Endothelial cell of umbilical vein (primary cell): Measurements from ENCODE around the gene LNPEP. TPM values are rescaled to one million over a fixed set of nuclear protein-coding genes. Genes with fewer than 3 reads are reported as not detected.

ENCODE experiments used
- BruUV-seq: library from RNA; stranded (reverse); fragments of 400-500 nt; replicated peaks from 2 replicates; lab custom pipeline; 2021; lab: Mats Ljungman, UMichigan
- CTCF ChIA-PET: fragments of 300-600, 350-600 bp; sonication (Branson Sonifier 250); formaldehyde crosslinking; loops from one replicate; lab custom pipeline; 2021; ENCODE audit warnings: antibody characterized with exemption, inconsistent platforms; lab: Charles Lee
- POLR2A ChIA-PET: fragments of 300-600, 350-600 bp; sonication (Branson Sonifier 250); formaldehyde crosslinking; loops from one replicate; lab custom pipeline; 2021; ENCODE audit warnings: antibody characterized with exemption, inconsistent platforms; lab: Charles Lee
- DNase-seq: peaks from one replicate; pipeline ENCODE4 v3.0.0-alpha.2; 2011; ENCODE audit warnings: low read depth, low spot score
- FAIRE-seq: peaks from 2 replicates; lab custom pipeline; 2011; peaks lifted over from hg19 to GRCh38; lab: Jason Lieb, UNC
- H2AFZ ChIP-seq: 2 replicates; pipeline ENCODE4 v1.6.0; 2012; ENCODE audit warnings: low read depth, low read length, control low read depth, inconsistent platforms
- H3K27ac ChIP-seq: 2 replicates; pipeline ENCODE4 v1.5.1; 2011; ENCODE audit warnings: low read depth, mild to moderate bottlenecking, control low read depth, low read length, moderate library complexity; ENCODE audit not compliant: insufficient read depth
- H3K27me3 ChIP-seq, 2 experiments: 2 replicates each; pipeline versions ENCODE4 v1.6.0 to v1.6.1; 2011; ENCODE audit warnings: low read length in 2 of 2, mixed read lengths in 1 of 2; ENCODE audit not compliant: control insufficient read depth in 2 of 2, insufficient read depth in 2 of 2
- H3K36me3 ChIP-seq, 2 experiments: 2 replicates in 1 of 2; 3 replicates in 1 of 2; pipeline ENCODE4 v1.5.1; 2011; ENCODE audit warnings: low read length in 2 of 2, mild to moderate bottlenecking in 1 of 2, moderate library complexity in 1 of 2; ENCODE audit not compliant: control insufficient read depth in 2 of 2, insufficient read depth in 2 of 2; ENCODE audit errors: extremely low read depth in 1 of 2
- H3K4me1 ChIP-seq: 3 replicates; pipeline ENCODE4 v1.5.1; 2011; ENCODE audit warnings: mild to moderate bottlenecking, low read length; ENCODE audit not compliant: control insufficient read depth, insufficient read depth; ENCODE audit errors: extremely low read depth
- H3K4me2 ChIP-seq: 2 replicates; pipeline ENCODE4 v1.6.1; 2011; ENCODE audit warnings: low read length, control low read depth, mixed read lengths; ENCODE audit not compliant: insufficient read depth
- H3K4me3 ChIP-seq, 3 experiments: fragments of 200-600 bp in 1 of 3; sonication (generic), shearing (Covaris generic) in 1 of 3; replicated peaks in 1 of 3; 2 replicates each; pipeline ENCODE4 v1.5.1; 2011 to 2016; ENCODE audit warnings: control low read depth in 3 of 3, low read length in 3 of 3, mild to moderate bottlenecking in 2 of 3, inconsistent platforms in 1 of 3, low read depth in 1 of 3, moderate library complexity in 1 of 3; ENCODE audit not compliant: insufficient read depth in 1 of 3
- H3K79me2 ChIP-seq: 2 replicates; pipeline ENCODE4 v1.6.0; 2012; ENCODE audit warnings: low read length, inconsistent platforms; ENCODE audit not compliant: control insufficient read depth, insufficient read depth
- H3K9ac ChIP-seq: replicated peaks from 2 replicates; pipeline ENCODE3; 2011; ENCODE audit warnings: low read length, control low read depth; ENCODE audit not compliant: insufficient read depth; ENCODE audit errors: extremely low read depth
- H3K9me1 ChIP-seq: replicated peaks from 3 replicates; pipeline ENCODE4 v1.6.0; 2011; ENCODE audit warnings: mild to moderate bottlenecking, low read length; ENCODE audit not compliant: control insufficient read depth, insufficient read depth; ENCODE audit errors: extremely low read depth
- H3K9me3 ChIP-seq: replicated peaks from 2 replicates; pipeline ENCODE4 v1.5.1; 2012; ENCODE audit warnings: low read length, inconsistent platforms; ENCODE audit not compliant: control insufficient read depth, insufficient read depth
- H4K20me1 ChIP-seq: replicated peaks from 2 replicates; pipeline ENCODE3; 2011; ENCODE audit warnings: mild to moderate bottlenecking, low read length; ENCODE audit not compliant: control insufficient read depth, insufficient read depth; ENCODE audit errors: extremely low read depth
- CTCF ChIP-seq, 2 donors: IDR thresholded peaks; 1 replicate in 1 of 2; 2 replicates in 1 of 2; pipeline ENCODE4 v1.5.1; 2011; ENCODE audit warnings: low read length in 2 of 2, mild to moderate bottlenecking in 2 of 2, moderate library complexity in 2 of 2, control low read depth in 1 of 2, inconsistent platforms in 1 of 2, low read depth in 1 of 2; ENCODE audit not compliant: insufficient read depth in 1 of 2; ENCODE audit errors: extremely low read depth in 1 of 2
- EZH2 ChIP-seq: IDR thresholded peaks from 2 replicates; pipeline ENCODE4 v1.6.1; 2012; ENCODE audit warnings: borderline replicate concordance, low read depth, mild to moderate bottlenecking, moderate library complexity, low read length, inconsistent platforms; ENCODE audit not compliant: severe bottlenecking
- FOS ChIP-seq: IDR thresholded peaks from 2 replicates; pipeline ENCODE4 v1.6.1; 2011; ENCODE audit warnings: mild to moderate bottlenecking, low read length, moderate library complexity, borderline replicate concordance; ENCODE audit not compliant: insufficient read depth
- GATA2 ChIP-seq: IDR thresholded peaks from 2 replicates; pipeline ENCODE4 v1.7.0; 2011; ENCODE audit warnings: low read depth, mild to moderate bottlenecking, moderate library complexity, mixed read lengths, low read length; ENCODE audit not compliant: insufficient read length, insufficient read depth
- JUN ChIP-seq: IDR thresholded peaks from 2 replicates; pipeline ENCODE4 v1.6.1; 2011; ENCODE audit warnings: borderline replicate concordance, low read depth; ENCODE audit not compliant: insufficient read length, insufficient read depth
- MAX ChIP-seq: IDR thresholded peaks from 2 replicates; pipeline ENCODE4 v1.6.1; 2011; ENCODE audit not compliant: insufficient read depth, insufficient read length
- MYC ChIP-seq: IDR thresholded peaks from one replicate; pipeline ENCODE4 v1.6.1; 2011; ENCODE audit warnings: mild to moderate bottlenecking, low read depth, low read length
- POLR2A ChIP-seq: IDR thresholded peaks from 2 replicates; pipeline ENCODE4 v1.6.1; 2012; ENCODE audit warnings: low read depth, mild to moderate bottlenecking, control low read depth, low read length
- POLR2AphosphoS5 ChIP-seq: IDR thresholded peaks from 2 replicates; pipeline ENCODE4 v1.6.1; 2012; ENCODE audit warnings: low read depth, mild to moderate bottlenecking, control low read depth, low read length, moderate library complexity; ENCODE audit not compliant: insufficient read depth
- dilution Hi-C: fragments of 300-500 bp; cut with MboI; formaldehyde crosslinking; loops from one replicate; pipeline ENCODE4 v1.15.0; 2019; ENCODE audit warnings: low sequenced_read_pairs; ENCODE audit not compliant: extremely low pct_ligation_motif_present
- intact Hi-C: fragments of 100-400 bp; cut with micrococcal nuclease; formaldehyde crosslinking; loops from one replicate; pipeline ENCODE4 v1.10.0; 2022
- polyA plus RNA-seq, 4 experiments: library from polyadenylated mRNA; depleted of rRNA in 3 of 4; stranded (reverse) in 3 of 4; unstranded in 1 of 4; fragments of >200 nt; gene quantifications; 2 replicates each; pipeline versions ENCODE4 v1.2.1 to v1.2.3, GENCODE V29; 2011 to 2012; ENCODE audit warnings: missing spikeins in 1 of 4
- total RNA-seq: library from RNA; stranded (reverse); gene quantifications from 2 replicates; pipeline ENCODE4 v1.2.3, GENCODE V29; 2021

The LNPEP gene
- total and polyA plus RNA-seq, 2 donors (not counting 3 experiments of a cell fraction or from before 2014, with no cell fraction given) = 7.0 to 23.5 TPM

- Histone ChIP-seq H3K9me3 (no peaks in the 10 kb centered on the region), H3K4me1 (no peaks in the 10 kb centered on the region), H3K27me3 (no peaks in the 10 kb centered on the region), H2AFZ (no peak overlapping the region), H3K4me3 (no peak overlapping the region), H3K9me1 (no peaks in the 10 kb centered on the region), H3K36me3 (peaks cover 2 to 7% of the 10 kb centered on the region in 2 experiments), H4K20me1 (peaks cover 4% of the 10 kb centered on the region), H3K79me2 (peaks cover 5% of the 10 kb centered on the region), H3K9ac (no peak overlapping the region), H3K27ac (no peak overlapping the region), H3K4me2 (no peak overlapping the region)
- ChIA-PET POLR2A (no interaction called here), CTCF (interaction anchor here (1.1 to 2.1 kb wide), 4 partner anchors 12 to 110 kb away, joined by 3 to 9 read pairs (median 6); no protein-coding TSS in a partner anchor)
- dilution Hi-C loops (no loop called here), intact Hi-C loops (no loop called here)
- TF ChIP-seq FOS = no peak
- no peak for TF ChIP-seq POLR2AphosphoS5
- no peak for TF ChIP-seq GATA2
- TF ChIP-seq MAX = no peak
- TF ChIP-seq POLR2A = no peak
- TF ChIP-seq CTCF (IDR thresholded peaks at IDR 0.05; ENCODE audit: extremely low read depth in 1 of 2, insufficient read depth in 1 of 2, low read depth in 1 of 2, low read length in 2 of 2) = no peak
- TF ChIP-seq MYC = no peak
- no peak for TF ChIP-seq EZH2
- no peak for TF ChIP-seq JUN
- no TSS peak for BruUV-seq
- DNase-seq = no peak
- no peak for FAIRE-seq
These were observed 43.1 kb downstream of the LNPEP start for GRCh38 chr5:96978812-96979449.
